ENCODE results near the gene RBM47. TPM values are rescaled to one million over a fixed set of nuclear protein-coding genes. Genes with fewer than 3 reads are reported as not detected.
A peak's percentile ranks its signal among the peaks of the same experiment; 100 is the strongest.

RBM47 gene
- total RNA-seq, 1 experiment from 2014 or later: 70.3 TPM

GRCh38 chr4:40562681-40563080 is 67.0 kb downstream of the RBM47 start:
- Histone ChIP-seq H2BK20ac (ENCODE audit: low read depth, low read length, poor library complexity, severe bottlenecking) (no peak overlapping the region), H3K27ac (ENCODE audit: insufficient read length, low read depth, low read length) (no peak overlapping the region), H4K20me1 (ENCODE audit: control insufficient read depth, insufficient read depth, insufficient read length) (no peaks in the 10 kb centered on the region), H3K79me2 (ENCODE audit: insufficient read depth, low read length) (peaks cover 7% of the 10 kb centered on the region; the same call in 1 of the 2 replicates), H3K18ac (ENCODE audit: insufficient read length, low read depth, low read length) (no peak overlapping the region), H2AK5ac (ENCODE audit: insufficient read length, low read length) (no peak overlapping the region), H3K9me3 (ENCODE audit: control insufficient read depth, low read depth, low read length) (no peaks in the 10 kb centered on the region), H3K4me2 (ENCODE audit: insufficient read depth, insufficient read length, low read length) (no peak overlapping the region), H2BK5ac (ENCODE audit: insufficient read length, low read length) (no peak overlapping the region), H2BK120ac (ENCODE audit: low read depth, low read length, poor library complexity, severe bottlenecking) (no peak overlapping the region), H3K14ac (ENCODE audit: insufficient read depth, low read length) (no peak overlapping the region), H3K56ac (ENCODE audit: insufficient read length, low read depth, low read length) (no peak overlapping the region), H4K5ac (ENCODE audit: insufficient read length, low read depth, low read length) (no peak overlapping the region), H2AFZ (ENCODE audit: low read length) (no peak overlapping the region), H3K4me1 (ENCODE audit: insufficient read depth, low read length) (no peaks in the 10 kb centered on the region), H3K9ac (ENCODE audit: extremely low read depth, insufficient read length, low read length) (no peak overlapping the region), H3K79me1 (ENCODE audit: insufficient read depth, low read depth, low read length, poor library complexity, severe bottlenecking) (peaks cover 3% of the 10 kb centered on the region), H3K4ac (ENCODE audit: low read depth, low read length) (no peak overlapping the region), H2BK12ac (ENCODE audit: insufficient read length, low read depth, low read length) (no peak overlapping the region), H3K23ac (ENCODE audit: insufficient read length, low read depth, low read length) (no peak overlapping the region), H3K23me2 (ENCODE audit: insufficient read length, low read depth, low read length, poor library complexity, severe bottlenecking) (no peaks in the 10 kb centered on the region), H3T11ph (ENCODE audit: low read length) (no peak overlapping the region), H3K27me3 (ENCODE audit: insufficient read depth, low read length) (no peaks in the 10 kb centered on the region), H2BK15ac (ENCODE audit: low read depth, low read length) (no peak overlapping the region), H4K91ac (ENCODE audit: insufficient read length, low read depth, low read length) (no peak overlapping the region), H4K8ac (replicated peaks; ENCODE audit: insufficient read length, low read depth, low read length) (no peak overlapping the region)
- no CpG with 5 or more reads among the region's 7 CpGs for whole genome bisulfite sequencing (ENCODE audit: extremely low coverage, insufficient read length, low lambda C conversion rate)
- H3K9me3 Mint-ChIP-seq: no peaks in the 10 kb centered on the region
- H3K4me3 Mint-ChIP-seq: 0 out of 5 replicates have a peak overlapping the region, but pooled peaks of 1 of the 2 experiments have one; percentile 7
- H3K4me1 Mint-ChIP-seq: peaks cover 26 to 29% of the 10 kb centered on the region in 2 experiments
- H3K27ac Mint-ChIP-seq: no peak overlapping the region
- TF ChIP-seq CTCF (conservative IDR thresholded peaks at IDR 0.05): no peak
- DNase-seq: no peak
- no peaks in the 10 kb centered on the region for H3K27me3 Mint-ChIP-seq (ENCODE audit: low read depth)
- H3K36me3 Mint-ChIP-seq (ENCODE audit: insufficient read depth in 1 of 3, low read depth in 3 of 3): peaks cover 0 to 4% (median 4%) of the 10 kb centered on the region in 3 experiments; a peak in 3 of 7 replicates

Measured in H9 (cell line).